GM12878 (cell line): ENCODE results near the gene ERC2.

Experiments
- CREB1 ChIP-seq: IDR thresholded peaks from 2 replicates; pipeline ENCODE4 v1.6.1; 2012; ENCODE audit warnings: low read depth, mild to moderate bottlenecking, inconsistent platforms
- RFX5 ChIP-seq: IDR thresholded peaks from 2 replicates; pipeline ENCODE4 v1.6.1; 2011; ENCODE audit warnings: low read depth, low read length, improper control_type of control experiment
- SRF ChIP-seq, 2 experiments: IDR thresholded peaks; 2 replicates each; pipeline ENCODE4 v1.6.1; 2011; ENCODE audit warnings: low read depth in 2 of 2, low read length in 2 of 2, mild to moderate bottlenecking in 1 of 2, moderate library complexity in 1 of 2

GRCh38 chr3:55795746-55796145, 672.5 kb downstream of the ERC2 start:
- TF ChIP-seq RFX5 (no peak), CREB1 (no peak), SRF (IDR thresholded peaks at IDR 0.05; ENCODE audit: low read depth in 2 of 2, low read length in 2 of 2) (no peak)
